SK-N-SH treated with all-trans-retinoic acid at 6 μM for 48 hours (cell line): ENCODE data around the gene ANKRD42.
"Not testable (repeated sequence)": the region's sequence is repeated elsewhere in the genome, so short reads cannot be mapped to it uniquely, and the experiment has no call there.

Source experiments
- ARNTL ChIP-seq: fragments of 450-650 bp; formaldehyde crosslinking; IDR thresholded peaks from 2 replicates; pipeline ENCODE4 v1.5.0; 2020; ENCODE audit warnings: low read depth, mild to moderate bottlenecking, moderate library complexity, borderline replicate concordance
- CSDC2 ChIP-seq: fragments of 250-450 bp; sonication (Bioruptor Pico); IDR thresholded peaks from 2 replicates; pipeline ENCODE4 v1.5.0; 2020; ENCODE audit warnings: mild to moderate bottlenecking, moderate library complexity
- ESRRG ChIP-seq: fragments of 250-450 bp; sonication (Bioruptor Pico); IDR thresholded peaks from 2 replicates; pipeline ENCODE4 v1.6.1; 2021; ENCODE audit warnings: mild to moderate bottlenecking
- PPARA ChIP-seq: fragments of 250-450 bp; sonication (Bioruptor Pico); IDR thresholded peaks from 2 replicates; pipeline ENCODE4 v1.5.0; 2020; ENCODE audit warnings: mild to moderate bottlenecking, borderline replicate concordance
- RARB ChIP-seq: fragments of 250-450 bp; sonication (Bioruptor Pico); IDR thresholded peaks from 2 replicates; pipeline ENCODE4 v1.8.0; 2021; ENCODE audit warnings: mild to moderate bottlenecking, moderate library complexity
- SNAI2 ChIP-seq: fragments of 250-450 bp; sonication (Bioruptor Pico); IDR thresholded peaks from 2 replicates; pipeline ENCODE4 v1.5.0; 2020; ENCODE audit warnings: mild to moderate bottlenecking, moderate library complexity
- ZC3H10 ChIP-seq: fragments of 250-450 bp; sonication (Bioruptor Pico); IDR thresholded peaks from 2 replicates; pipeline ENCODE4 v1.5.1; 2021; ENCODE audit warnings: mild to moderate bottlenecking, moderate library complexity
- ZFP30 ChIP-seq: fragments of 450-650 bp; formaldehyde crosslinking; IDR thresholded peaks from 2 replicates; pipeline ENCODE4 v1.5.0; 2022; ENCODE audit warnings: mild to moderate bottlenecking, moderate library complexity
- TF ChIP-seq, protein P1 (sequence below): fragments of 250-450 bp; sonication (Bioruptor Pico); IDR thresholded peaks from 2 replicates; pipeline ENCODE4 v1.8.0; 2020; ENCODE audit warnings: mild to moderate bottlenecking, moderate library complexity, borderline replicate concordance

DNA sequence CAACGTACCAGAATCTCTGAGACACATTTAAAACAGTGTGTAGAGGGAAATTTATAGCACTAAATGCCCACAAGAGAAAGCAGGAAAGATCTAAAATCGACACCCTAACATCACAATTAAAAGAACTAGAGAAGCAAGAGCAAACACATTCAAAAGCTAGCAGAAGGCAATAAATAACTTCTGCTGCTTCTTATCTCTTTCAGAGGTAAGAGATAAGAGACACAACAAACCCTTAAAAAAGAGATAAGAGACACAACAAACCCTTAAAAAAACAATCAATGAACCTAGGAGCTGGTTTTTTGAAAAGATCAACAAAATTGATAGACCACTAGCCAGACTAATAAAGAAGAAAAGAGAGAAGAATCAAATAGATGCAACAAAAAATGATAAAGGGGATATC lies 75.6 kb downstream of the ANKRD42 start:
- TF ChIP-seq CSDC2, RARB, ARNTL, ESRRG, ZC3H10, PPARA, ZFP30, SNAI2 (CRISPR knock-in tag): not testable (repeated sequence)
- TF ChIP-seq, protein P1, sequence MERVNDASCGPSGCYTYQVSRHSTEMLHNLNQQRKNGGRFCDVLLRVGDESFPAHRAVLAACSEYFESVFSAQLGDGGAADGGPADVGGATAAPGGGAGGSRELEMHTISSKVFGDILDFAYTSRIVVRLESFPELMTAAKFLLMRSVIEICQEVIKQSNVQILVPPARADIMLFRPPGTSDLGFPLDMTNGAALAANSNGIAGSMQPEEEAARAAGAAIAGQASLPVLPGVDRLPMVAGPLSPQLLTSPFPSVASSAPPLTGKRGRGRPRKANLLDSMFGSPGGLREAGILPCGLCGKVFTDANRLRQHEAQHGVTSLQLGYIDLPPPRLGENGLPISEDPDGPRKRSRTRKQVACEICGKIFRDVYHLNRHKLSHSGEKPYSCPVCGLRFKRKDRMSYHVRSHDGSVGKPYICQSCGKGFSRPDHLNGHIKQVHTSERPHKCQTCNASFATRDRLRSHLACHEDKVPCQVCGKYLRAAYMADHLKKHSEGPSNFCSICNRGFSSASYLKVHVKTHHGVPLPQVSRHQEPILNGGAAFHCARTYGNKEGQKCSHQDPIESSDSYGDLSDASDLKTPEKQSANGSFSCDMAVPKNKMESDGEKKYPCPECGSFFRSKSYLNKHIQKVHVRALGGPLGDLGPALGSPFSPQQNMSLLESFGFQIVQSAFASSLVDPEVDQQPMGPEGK (CRISPR knock-in tag), result not testable (repeated sequence)
